DOHH2 (cell line): ENCODE results near the gene TDRD6.

Experiments used
- EZH2phosphoT487 ChIP-seq: fragments of 200-600 bp; sonication (generic); IDR thresholded peaks from 2 replicates; pipeline ENCODE4 v1.6.1; 2017; ENCODE audit warnings: borderline replicate concordance, mild to moderate bottlenecking, antibody characterized with exemption, low read length, moderate library complexity, mixed read lengths
- TF ChIP-seq, protein P1 (sequence below): fragments of 200-600 bp; sonication (generic); IDR thresholded peaks from one replicate; pipeline ENCODE4 v1.5.1; 2014; ENCODE audit warnings: antibody characterized with exemption, mild to moderate bottlenecking, low read depth, low read length; ENCODE audit not compliant: poor library complexity, severe bottlenecking

GRCh38 chr6:46674410-46674809, 13.3 kb upstream of the TDRD6 start:
- TF ChIP-seq EZH2phosphoT487, result no peak
- TF ChIP-seq, protein P1, sequence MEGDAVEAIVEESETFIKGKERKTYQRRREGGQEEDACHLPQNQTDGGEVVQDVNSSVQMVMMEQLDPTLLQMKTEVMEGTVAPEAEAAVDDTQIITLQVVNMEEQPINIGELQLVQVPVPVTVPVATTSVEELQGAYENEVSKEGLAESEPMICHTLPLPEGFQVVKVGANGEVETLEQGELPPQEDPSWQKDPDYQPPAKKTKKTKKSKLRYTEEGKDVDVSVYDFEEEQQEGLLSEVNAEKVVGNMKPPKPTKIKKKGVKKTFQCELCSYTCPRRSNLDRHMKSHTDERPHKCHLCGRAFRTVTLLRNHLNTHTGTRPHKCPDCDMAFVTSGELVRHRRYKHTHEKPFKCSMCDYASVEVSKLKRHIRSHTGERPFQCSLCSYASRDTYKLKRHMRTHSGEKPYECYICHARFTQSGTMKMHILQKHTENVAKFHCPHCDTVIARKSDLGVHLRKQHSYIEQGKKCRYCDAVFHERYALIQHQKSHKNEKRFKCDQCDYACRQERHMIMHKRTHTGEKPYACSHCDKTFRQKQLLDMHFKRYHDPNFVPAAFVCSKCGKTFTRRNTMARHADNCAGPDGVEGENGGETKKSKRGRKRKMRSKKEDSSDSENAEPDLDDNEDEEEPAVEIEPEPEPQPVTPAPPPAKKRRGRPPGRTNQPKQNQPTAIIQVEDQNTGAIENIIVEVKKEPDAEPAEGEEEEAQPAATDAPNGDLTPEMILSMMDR, result no peak
